CD4-positive, alpha-beta T cell (primary cell): ENCODE results near the gene ZNF287. TPM values are rescaled to one million over a fixed set of nuclear protein-coding genes. Genes with fewer than 3 reads are reported as not detected.

Source experiments
- ATAC-seq: fragments of 200-7000 bp; cut with Tn5 transposase; one replicate; pipeline ENCODE4 v1.10.0; 2022; ENCODE audit warnings: mild to moderate bottlenecking; ENCODE audit not compliant: poor library complexity
- CTCF ChIA-PET: fragments of 350-600 bp; sonication (Branson Sonifier 250); formaldehyde crosslinking; loops from one replicate; lab custom pipeline; 2021; ENCODE audit warnings: antibody characterized with exemption, inconsistent platforms; lab: Charles Lee
- POLR2A ChIA-PET: fragments of 350-600 bp; sonication (Branson Sonifier 250); formaldehyde crosslinking; loops from one replicate; lab custom pipeline; 2021; ENCODE audit warnings: antibody characterized with exemption, inconsistent platforms; lab: Charles Lee
- DNase-seq, 14 experiments: peaks; one replicate each; pipeline ENCODE4 v3.0.0-alpha.2; 2013 to 2020; ENCODE audit warnings: mixed read lengths in 2 of 14
- H3K27ac ChIP-seq, 2 donors: one replicate each; pipeline versions ENCODE4 v1.5.1 to v1.7.0; 2013; ENCODE audit warnings: low read length in 2 of 2, low read depth in 1 of 2, mild to moderate bottlenecking in 1 of 2
- H3K27me3 ChIP-seq, 2 experiments: 1 replicate in 1 of 2; 2 replicates in 1 of 2; pipeline versions ENCODE4 v1.6.1 to v1.7.0; 2013; ENCODE audit warnings: low read length in 2 of 2, control low read depth in 1 of 2, mild to moderate bottlenecking in 1 of 2, moderate library complexity in 1 of 2; ENCODE audit not compliant: insufficient read depth in 2 of 2, control insufficient read depth in 1 of 2
- H3K36me3 ChIP-seq: one replicate; pipeline ENCODE4 v1.6.1; 2013; ENCODE audit warnings: low read length, control low read depth; ENCODE audit not compliant: insufficient read depth
- H3K4me1 ChIP-seq: one replicate; pipeline ENCODE4 v1.6.1; 2013; ENCODE audit warnings: low read length, control low read depth; ENCODE audit not compliant: insufficient read depth
- H3K4me3 ChIP-seq: one replicate; pipeline ENCODE4 v1.5.1; 2013; ENCODE audit warnings: mild to moderate bottlenecking, low read length, moderate library complexity
- H3K9me3 ChIP-seq, 2 experiments: 1 replicate in 1 of 2; 2 replicates in 1 of 2; pipeline versions ENCODE4 v1.6.1 to v1.7.0; 2013; ENCODE audit warnings: low read length in 2 of 2, mild to moderate bottlenecking in 2 of 2, control low read depth in 1 of 2, moderate library complexity in 1 of 2; ENCODE audit not compliant: control insufficient read depth in 1 of 2, insufficient read depth in 1 of 2
- H3K27ac Mint-ChIP-seq: one replicate; pipeline ENCODE4 v1.8.0; 2020; ENCODE audit warnings: mixed read lengths
- H3K27me3 Mint-ChIP-seq: one replicate; pipeline ENCODE4 v1.8.0; 2021; ENCODE audit warnings: mixed read lengths
- H3K36me3 Mint-ChIP-seq: one replicate; pipeline ENCODE4 v1.8.0; 2021; ENCODE audit warnings: low read depth, mixed read lengths
- H3K4me1 Mint-ChIP-seq: one replicate; pipeline ENCODE4 v1.8.0; 2021; ENCODE audit warnings: low read depth, mixed read lengths
- H3K4me3 Mint-ChIP-seq: one replicate; pipeline ENCODE4 v1.8.0; 2020; ENCODE audit warnings: mild to moderate bottlenecking, mixed read lengths
- H3K9me3 Mint-ChIP-seq: one replicate; pipeline ENCODE4 v1.8.0; 2020; ENCODE audit warnings: mixed read lengths
- CTCF ChIP-seq: fragments of 200-600 bp; IDR thresholded peaks from one replicate; pipeline ENCODE4 v1.8.0; 2022; ENCODE audit warnings: antibody characterized with exemption, mild to moderate bottlenecking
- intact Hi-C, 2 experiments: fragments of 100-400 bp; cut with DNase I in 1 of 2; cut with micrococcal nuclease in 1 of 2; formaldehyde crosslinking; loops; one replicate each; pipeline versions ENCODE4 v1.15.1 to v1.9.0; 2023 to 2025; cut with DNase I, micrococcal nuclease
- total RNA-seq, 174 experiments: library from RNA in 2 of 174; stranded (reverse) in 2 of 174; gene quantifications; one replicate each; pipeline ENCODE4 v1.2.3 and lab custom pipeline; 2021 to 2026

The ZNF287 gene
- total RNA-seq, 2 experiments from 2014 or later: 6.9 to 7.8 TPM

GRCh38 chr17:16515933-16516332 lies 53.1 kb downstream of the ZNF287 start:
- H3K27me3 Mint-ChIP-seq: peaks cover 42% of the 10 kb centered on the region
- CTCF ChIA-PET: no interaction called here
- intact Hi-C loops: loop anchor here in 1 of 2 experiments (1.0 kb wide), 1 partner anchor 63 kb away; no protein-coding TSS in a partner anchor

GRCh38 chr17:16513873-16514272 lies 55.1 kb downstream of the ZNF287 start:
- Histone ChIP-seq H3K9me3 (no peaks in the 10 kb centered on the region), H3K36me3 (no peaks in the 10 kb centered on the region), H3K4me3 (no peak overlapping the region), H3K27ac (no peak overlapping the region), H3K4me1 (peaks cover 3% of the 10 kb centered on the region), H3K27me3 (peaks cover 4 to 7% of the 10 kb centered on the region in 2 experiments)
- POLR2A ChIA-PET: no interaction called here
- CTCF ChIA-PET: no interaction called here
- Mint-ChIP-seq H3K27me3 (peaks cover 30% of the 10 kb centered on the region), H3K4me1 (no peaks in the 10 kb centered on the region), H3K4me3 (no peak overlapping the region), H3K36me3 (no peaks in the 10 kb centered on the region), H3K9me3 (no peaks in the 10 kb centered on the region), H3K27ac (no peak overlapping the region)
- DNase-seq (no peak), ATAC-seq (no peak)
- intact Hi-C loops: no loop called here
- TF ChIP-seq CTCF: no peak

More at GRCh38 chr17:16515933-16516332, 53.1 kb downstream of the ZNF287 start:
- DNase-seq (no peak), ATAC-seq (no peak)
- no peaks in the 10 kb centered on the region for H3K36me3 ChIP-seq
- peaks cover 7 to 8% of the 10 kb centered on the region in 2 experiments for H3K27me3 ChIP-seq
- H3K4me3 Mint-ChIP-seq: no peak overlapping the region
- H3K4me3 ChIP-seq: no peak overlapping the region
- H3K27ac Mint-ChIP-seq: no peak overlapping the region
- no peaks in the 10 kb centered on the region for H3K4me1 Mint-ChIP-seq
- H3K27ac ChIP-seq: no peak overlapping the region
- no peaks in the 10 kb centered on the region for H3K36me3 Mint-ChIP-seq
- H3K4me1 ChIP-seq: peaks cover 6% of the 10 kb centered on the region
- H3K9me3 Mint-ChIP-seq: no peaks in the 10 kb centered on the region
- H3K9me3 ChIP-seq: no peaks in the 10 kb centered on the region
- POLR2A ChIA-PET: no interaction called here
- no peak for TF ChIP-seq CTCF

- DNase-seq: no peak
- Mint-ChIP-seq H3K9me3 (no peaks in the 10 kb centered on the region), H3K27me3 (peaks cover 16% of the 10 kb centered on the region), H3K27ac (no peak overlapping the region), H3K36me3 (no peaks in the 10 kb centered on the region), H3K4me3 (no peak overlapping the region), H3K4me1 (no peaks in the 10 kb centered on the region)
- POLR2A ChIA-PET: no interaction called here
- Histone ChIP-seq H3K4me3 (no peak overlapping the region), H3K36me3 (no peaks in the 10 kb centered on the region), H3K9me3 (no peaks in the 10 kb centered on the region), H3K27me3 (peaks cover 0 to 7% of the 10 kb centered on the region in 2 experiments), H3K4me1 (peaks cover 3% of the 10 kb centered on the region), H3K27ac (no peak overlapping the region)
- ATAC-seq: no peak
- CTCF ChIA-PET: no interaction called here
- no peak for TF ChIP-seq CTCF
- intact Hi-C loops: no loop called here
These were observed 57.0 kb downstream of the ZNF287 start for GRCh38 chr17:16512011-16512410.
